K562 (cell line): ENCODE results near the gene RAP2B. TPM values are rescaled to one million over a fixed set of nuclear protein-coding genes. Genes with fewer than 3 reads are reported as not detected.

ENCODE experiments used
- ATAC-seq: fragments of 200-7000 bp; cut with Tn5 transposase; 3 replicates; pipeline ENCODE4 v1.9.1; 2020; ENCODE audit warnings: moderate library complexity
- Bru-seq: library from RNA; stranded (reverse); fragments of 400-500 nt; gene quantifications from one replicate; lab custom pipeline; 2021; lab: Mats Ljungman, UMichigan
- BruChase-seq, 2 experiments: library from RNA; stranded (reverse); fragments of 400-500 nt; gene quantifications; one replicate each; lab custom pipeline; 2021; lab: Mats Ljungman, UMichigan
- BruUV-seq: library from RNA; stranded (reverse); fragments of 400-500 nt; replicated peaks from 2 replicates; lab custom pipeline; 2021; lab: Mats Ljungman, UMichigan
- CTCF ChIA-PET: fragments of 300-600 bp; formaldehyde crosslinking; extraction: SDS; loops from one replicate; lab custom pipeline; 2021; ENCODE audit warnings: low intra/inter-chr PET ratio; lab: Yijun Ruan, JAX
- POLR2A ChIA-PET: fragments of 300-600, 350-650 bp; sonication (Branson Sonifier 250); formaldehyde crosslinking; extraction: SDS; loops from one replicate; lab custom pipeline; 2021; ENCODE audit warnings: antibody characterized with exemption, inconsistent platforms; lab: Yijun Ruan, JAX
- DNase-seq, 4 experiments: peaks; one replicate each; pipeline versions ENCODE4 v3.0.0 to v3.0.0-alpha.2; 2011 to 2018; ENCODE audit warnings: low spot score in 3 of 4, mixed read lengths in 3 of 4; ENCODE audit errors: extremely low read depth in 1 of 4
- FAIRE-seq: peaks from 2 replicates; lab custom pipeline; 2011; peaks lifted over from hg19 to GRCh38; lab: Jason Lieb, UNC
- H2AFZ ChIP-seq: 2 replicates; pipeline ENCODE4 v1.6.0; 2011; ENCODE audit warnings: low read depth, low read length, control low read depth, inconsistent platforms
- H3K27ac ChIP-seq: fragments of 200-600 bp; 3 replicates; pipeline ENCODE4 v1.8.0; 2011; ENCODE audit warnings: low read depth, mild to moderate bottlenecking, control low read depth, inconsistent platforms, low read length, moderate library complexity, mixed read lengths; ENCODE audit errors: extremely low read depth
- H3K27me3 ChIP-seq, 2 experiments: fragments of 300-600 bp in 1 of 2; 2 replicates in 1 of 2; 3 replicates in 1 of 2; pipeline versions ENCODE4 v1.6.0 to v1.8.0; 2011; ENCODE audit warnings: inconsistent platforms in 2 of 2, low read length in 2 of 2, mild to moderate bottlenecking in 1 of 2, mixed read lengths in 1 of 2, moderate library complexity in 1 of 2; ENCODE audit not compliant: control insufficient read depth in 2 of 2, insufficient read depth in 2 of 2
- H3K36me3 ChIP-seq: fragments of 300-600 bp; 3 replicates; pipeline ENCODE4 v1.8.0; 2011; ENCODE audit warnings: mild to moderate bottlenecking, low read length, inconsistent platforms; ENCODE audit not compliant: control insufficient read depth, insufficient read depth
- H3K4me1 ChIP-seq, 2 experiments: fragments of 200-600 bp in 1 of 2; replicated peaks in 1 of 2; 2 replicates in 1 of 2; 3 replicates in 1 of 2; pipeline versions ENCODE4 v1.5.1 to v1.8.0; 2011; ENCODE audit warnings: inconsistent platforms in 2 of 2, low read length in 2 of 2, mild to moderate bottlenecking in 1 of 2, mixed read lengths in 1 of 2, moderate library complexity in 1 of 2; ENCODE audit not compliant: control insufficient read depth in 2 of 2, insufficient read depth in 2 of 2
- H3K4me2 ChIP-seq: 2 replicates; pipeline ENCODE4 v1.6.1; 2011; ENCODE audit warnings: low read length, control low read depth, inconsistent platforms, mixed read lengths; ENCODE audit not compliant: insufficient read depth
- H3K4me3 ChIP-seq: fragments of 200-600 bp; sonication (generic), shearing (Covaris generic); 2 replicates; pipeline ENCODE4 v1.5.1; 2016; ENCODE audit warnings: control low read depth, inconsistent platforms
- H3K79me2 ChIP-seq: fragments of 200-600 bp; 3 replicates; pipeline ENCODE4 v1.8.0; 2011; ENCODE audit warnings: low read length, inconsistent platforms; ENCODE audit not compliant: control insufficient read depth, insufficient read depth
- H3K9ac ChIP-seq, 2 experiments: 2 replicates each; pipeline versions ENCODE4 v1.6.0 to v1.6.1; 2011; ENCODE audit warnings: low read depth in 2 of 2, low read length in 2 of 2, control low read depth in 1 of 2, inconsistent platforms in 1 of 2, mild to moderate bottlenecking in 1 of 2, mixed read lengths in 1 of 2; ENCODE audit not compliant: insufficient read depth in 1 of 2
- H3K9me1 ChIP-seq: one replicate; pipeline ENCODE4 v1.6.0; 2011; ENCODE audit warnings: inconsistent platforms, mild to moderate bottlenecking, low read length, moderate library complexity; ENCODE audit not compliant: control insufficient read depth, insufficient read depth
- H3K9me3 ChIP-seq: replicated peaks from 2 replicates; pipeline ENCODE4 v1.5.1; 2011; ENCODE audit warnings: low read depth, low read length, inconsistent platforms; ENCODE audit not compliant: control insufficient read depth, insufficient read depth
- H4K20me1 ChIP-seq: replicated peaks from 2 replicates; pipeline ENCODE4 v1.6.1; 2011; ENCODE audit warnings: low read length, inconsistent platforms, mixed read lengths; ENCODE audit not compliant: control insufficient read depth, insufficient read depth
- BHLHE40 ChIP-seq: IDR thresholded peaks from 2 replicates; pipeline ENCODE4 v1.6.1; 2011; ENCODE audit warnings: low read length, improper control_type of control experiment
- CUX1 ChIP-seq: fragments of 200-800 bp; sonication (Bioruptor generic); IDR thresholded peaks from 2 replicates; pipeline ENCODE4 v1.6.1; 2016; ENCODE audit warnings: missing genetic modification characterization, missing compliant biosample characterization
- TAF1 ChIP-seq: IDR thresholded peaks from 2 replicates; pipeline ENCODE4 v1.6.1; 2011; ENCODE audit warnings: mild to moderate bottlenecking, low read length, moderate library complexity; ENCODE audit not compliant: insufficient read depth, control insufficient read depth, severe bottlenecking; ENCODE audit errors: extremely low read depth
- TBP ChIP-seq: optimal IDR thresholded peaks from 2 replicates; pipeline ENCODE3; 2011; ENCODE audit warnings: low read depth, low read length, improper control_type of control experiment
- ZFP1 ChIP-seq: fragments of 450-650 bp; formaldehyde crosslinking; IDR thresholded peaks from 2 replicates; pipeline ENCODE4 v1.4.0; 2020; ENCODE audit warnings: mild to moderate bottlenecking, mixed read lengths
- ZNF232 ChIP-seq: sonication (generic); formaldehyde crosslinking; IDR thresholded peaks from 2 replicates; pipeline ENCODE4 v1.8.0; 2022; ENCODE audit warnings: mild to moderate bottlenecking, missing genetic modification reagents
- ZNF347 ChIP-seq: fragments of 450-650 bp; formaldehyde crosslinking; IDR thresholded peaks from 2 replicates; pipeline ENCODE4 v1.4.0; 2020; ENCODE audit warnings: low read depth, mild to moderate bottlenecking, moderate library complexity
- ZNF436 ChIP-seq: fragments of 250-450, 450-650 bp; sonication (Bioruptor Pico); formaldehyde crosslinking; IDR thresholded peaks from 2 replicates; pipeline ENCODE4 v1.7.0; 2020; ENCODE audit warnings: mild to moderate bottlenecking
- WGBS: fragments of 100-300 bp; shearing (Covaris generic); methylation state at CpG from one replicate; pipeline ENCODE4 v1.1.6; 2016; ENCODE audit warnings: low coverage, mixed read lengths; ENCODE audit not compliant: insufficient coverage; ENCODE audit errors: missing lambda C conversion rate; 5-methylcytosine and 5-hydroxymethylcytosine counted together
- in situ Hi-C: fragments of 300-500 bp; cut with MboI; formaldehyde crosslinking; loops from 4 replicates; pipeline ENCODE4 v1.15.0; 2018; ENCODE audit warnings: inconsistent platforms, mixed read lengths
- intact Hi-C: fragments of 100-400 bp; cut with micrococcal nuclease; formaldehyde crosslinking; loops from 2 replicates; pipeline ENCODE4 v1.14.2; 2022
- long read RNA-seq, 3 experiments: library from polyadenylated mRNA in 2 of 3; library from RNA in 1 of 3; unstranded in 2 of 3; stranded (forward) in 1 of 3; transcript quantifications; one replicate each; pipeline ENCODE4 v2.0.0, GENCODE V29; 2019 to 2022
- polyA minus RNA-seq, 3 experiments: library from RNA; depleted of rRNA, polyadenylated mRNA; stranded (reverse); fragments of >200 nt; gene quantifications; 2 replicates each; pipeline ENCODE4 v1.2.3, GENCODE V29; 2011
- polyA plus RNA-seq, 8 experiments: library from polyadenylated mRNA; depleted of rRNA in 4 of 8; stranded (reverse) in 5 of 8; unstranded in 3 of 8; fragments of >200 nt; fragmentation: Nextera tagmentation in 2 of 8; fragmentation: Illumina TruSeq in 1 of 8; extraction: Ambion mirVana in 2 of 8; extraction: Trizol in 1 of 8; gene quantifications; 2 replicates each; pipeline versions ENCODE4 v1.2.1 to v1.2.3, GENCODE V29; 2011 to 2014; ENCODE audit warnings: inconsistent platforms in 1 of 8, missing spikeins in 1 of 8
- total RNA-seq, 7 experiments: library from RNA; depleted of rRNA in 6 of 7; stranded (reverse); fragments of >200 nt in 6 of 7; fragmentation: Illumina TruSeq in 2 of 7; extraction: Trizol in 2 of 7; gene quantifications; 2 replicates each; pipeline versions ENCODE4 v1.2.1 to v1.2.3, GENCODE V29; 2011 to 2021; ENCODE audit warnings: low replicate concordance in 1 of 7
- TF ChIP-seq, protein P1 (sequence below): sonication (generic); formaldehyde crosslinking; IDR thresholded peaks from 2 replicates; pipeline ENCODE4 v1.9.0; 2022; ENCODE audit warnings: mild to moderate bottlenecking, missing genetic modification reagents

Gene RAP2B
- 16.2 and 18.9 TPM in 2 replicates for total RNA-seq (2011; cell fraction: chromatin; rRNA removed; ENCODE audit: low replicate concordance)
- total RNA-seq (2011; cell fraction: nucleolus; rRNA removed), result 17.4 and 18.3 TPM in 2 replicates
- total RNA-seq (2011; cell fraction: nucleoplasm; rRNA removed), result 24.3 and 34.3 TPM in 2 replicates
- total RNA-seq (2014; rRNA removed) (24.1 and 26.0 TPM in 2 replicates), total RNA-seq (2014; rRNA removed; fragmentation: Illumina TruSeq; extraction: Trizol) (15.8 and 18.9 TPM in 2 replicates), total RNA-seq (2015; rRNA removed; fragmentation: Illumina TruSeq; extraction: Trizol) (17.2 and 17.6 TPM in 2 replicates), total RNA-seq (2021) (27.9 and 30.0 TPM in 2 replicates), polyA plus RNA-seq (2011; rRNA removed) (11.3 and 13.9 TPM in 2 replicates), polyA plus RNA-seq (2014; fragmentation: Illumina TruSeq; extraction: Trizol) (9.4 and 9.8 TPM in 2 replicates), polyA plus RNA-seq (2014; fragmentation: Nextera tagmentation; extraction: Ambion mirVana) (10 to 100 TPM; 14.1 to 31.2 TPM), polyA plus RNA-seq (2014; rRNA removed) (12.3 and 12.9 TPM in 2 replicates), polyA minus RNA-seq (2011; rRNA and poly(A)+ RNA removed) (25.3 and 30.5 TPM in 2 replicates), Bru-seq, nascent RNA (percentile 98 among the genes with signal in this experiment), BruChase-seq, experiment 1, labeled RNA remaining after a 2-hour chase (percentile 96 among the genes with signal in this experiment), BruChase-seq, experiment 2, labeled RNA remaining after a 6-hour chase (percentile 97 among the genes with signal in this experiment)
- polyA plus RNA-seq (2011; cell fraction: cytosol; rRNA removed), result 14.5 and 18.0 TPM in 2 replicates
- polyA plus RNA-seq (2011; cell fraction: nucleus; rRNA removed), result 9.8 and 12.2 TPM in 2 replicates
- 9.2 and 15.0 TPM in 2 replicates for polyA plus RNA-seq (2012)
- 33.8 and 35.9 TPM in 2 replicates for polyA minus RNA-seq (2011; cell fraction: cytosol; rRNA and poly(A)+ RNA removed)
- 19.1 and 28.9 TPM in 2 replicates for polyA minus RNA-seq (2011; cell fraction: nucleus; rRNA and poly(A)+ RNA removed)
- long read RNA-seq, experiment 1, full-length matches to known transcripts, result 220 of 221 reads
- long read RNA-seq, experiment 1, partial matches to known transcripts, result 0 of 221 reads
- long read RNA-seq, experiment 1, other reads (novel, unspliced or antisense), result 1 of 221 reads
- long read RNA-seq, experiment 2, full-length matches to known transcripts, result 38 of 38 reads
- long read RNA-seq, experiment 2, partial matches to known transcripts, result 0 of 38 reads
- long read RNA-seq, experiment 2, other reads (novel, unspliced or antisense), result 0 of 38 reads
- long read RNA-seq, experiment 3, full-length matches to known transcripts, result 56 of 57 reads
- long read RNA-seq, experiment 3, partial matches to known transcripts, result 0 of 57 reads
- long read RNA-seq, experiment 3, other reads (novel, unspliced or antisense), result 1 of 57 reads

DNA sequence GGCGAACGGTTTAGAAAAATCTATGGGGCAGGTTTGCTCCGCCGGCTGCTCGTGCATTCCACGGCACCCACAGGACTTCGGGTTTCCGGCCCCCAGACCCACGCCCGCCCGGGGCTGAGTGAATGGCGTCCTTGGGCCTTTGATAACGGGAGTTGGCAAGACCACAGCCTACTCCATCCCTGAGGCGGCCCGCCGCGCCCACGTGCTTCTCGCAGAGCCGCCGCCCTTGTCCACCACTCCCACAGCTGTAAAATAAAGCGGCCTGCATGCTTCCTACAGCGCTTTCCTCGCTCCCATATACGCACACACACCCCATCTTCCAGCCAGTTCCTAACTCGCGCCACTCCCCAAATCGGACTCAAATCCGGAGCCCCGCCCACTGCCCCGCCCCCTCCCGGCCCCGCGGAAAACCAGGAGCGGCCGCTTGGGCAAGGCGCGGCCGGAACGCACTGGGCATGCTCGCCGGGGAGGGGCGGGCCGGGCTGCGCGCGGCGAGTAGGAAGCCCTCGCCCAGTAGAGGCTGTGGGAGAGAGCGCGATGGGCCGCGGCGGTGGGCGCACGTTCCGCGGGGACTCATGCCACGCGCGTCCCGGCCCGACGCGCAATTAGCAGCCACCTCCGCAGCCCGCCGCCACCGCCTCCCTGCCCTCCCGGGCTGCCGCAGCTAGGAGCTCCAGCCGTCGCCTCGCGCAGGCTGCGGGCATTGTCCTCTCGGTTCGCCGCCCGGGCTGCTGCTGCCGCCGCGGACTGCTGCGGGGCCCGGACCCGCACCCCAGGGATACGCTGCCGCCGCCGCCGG is at the start of gene RAP2B:
Gene RAP2B (plus strand): TSS at position 513 of the 799 bp plus-strand sequence. CDS start 468 bp downstream, outside the sequence.
- no peaks in the 10 kb centered on the region for H3K9me1 ChIP-seq
- H3K27ac ChIP-seq, result peak within 1 kb of the TSS; percentile 84
- under 1% methylated on average over 50 of the region's 91 CpGs for WGBS
- peak within 1 kb of the TSS; percentile 95 for H3K4me2 ChIP-seq
- H4K20me1 ChIP-seq, result no peaks in the 10 kb centered on the region; the same call in 1 of the 2 replicates
- peak; percentile 90 to 96 (median 94) for DNase-seq
- peaks cover 6 to 24% of the 10 kb centered on the region in 2 experiments; a peak in 4 of 5 replicates for H3K4me1 ChIP-seq
- FAIRE-seq, result no peak
- in situ Hi-C loops, result no loop called here
- CTCF ChIA-PET, result no interaction called here
- BruUV-seq, result no TSS peak
- ATAC-seq, result peak; percentile 78
- H2AFZ ChIP-seq, result peak within 1 kb of the TSS; percentile 91
- intact Hi-C loops, result loop anchor here (1.0 to 10.0 kb wide), 3 partner anchors 119 to 887 kb away; no protein-coding TSS in a partner anchor
- H3K27me3 ChIP-seq, result no peaks in the 10 kb centered on the region
- POLR2A ChIA-PET, result interaction anchor here (0.6 to 1.3 kb wide), 5 partner anchors 10 to 156 kb away, joined by 3 to 8 read pairs (median 3); no protein-coding TSS in a partner anchor
- H3K9me3 ChIP-seq, result no peaks in the 10 kb centered on the region
- peaks cover 49% of the 10 kb centered on the region for H3K79me2 ChIP-seq
- peak within 1 kb of the TSS; percentile 84 to 99 for H3K9ac ChIP-seq
- peak within 1 kb of the TSS; percentile 88 for H3K4me3 ChIP-seq
- peaks cover 21% of the 10 kb centered on the region for H3K36me3 ChIP-seq
- TF ChIP-seq BHLHE40 (peak; percentile 59; the same call in 1 of the 2 replicates), ZFP1 (CRISPR knock-in tag) (no peak), TBP (peak; percentile 85), TAF1 (peak; percentile 95), ZNF436 (CRISPR knock-in tag) (peak; percentile 19; the same call in 1 of the 2 replicates), ZNF347 (CRISPR knock-in tag) (no peak), ZNF232 (CRISPR knock-in tag) (peak; percentile 46; the same call in 1 of the 2 replicates), CUX1 (CRISPR knock-in tag) (no peak)
- TF ChIP-seq, protein P1, sequence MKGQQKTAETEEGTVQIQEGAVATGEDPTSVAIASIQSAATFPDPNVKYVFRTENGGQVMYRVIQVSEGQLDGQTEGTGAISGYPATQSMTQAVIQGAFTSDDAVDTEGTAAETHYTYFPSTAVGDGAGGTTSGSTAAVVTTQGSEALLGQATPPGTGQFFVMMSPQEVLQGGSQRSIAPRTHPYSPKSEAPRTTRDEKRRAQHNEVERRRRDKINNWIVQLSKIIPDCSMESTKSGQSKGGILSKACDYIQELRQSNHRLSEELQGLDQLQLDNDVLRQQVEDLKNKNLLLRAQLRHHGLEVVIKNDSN, result peak; percentile 48; the same call in 1 of the 2 replicates
